Mammary epithelial cell (primary cell): ENCODE measurements around the gene SLC17A9.

Experiments
- EZH2 ChIP-seq: IDR thresholded peaks from 2 replicates; pipeline ENCODE4 v1.6.1; 2012; ENCODE audit warnings: low read length, inconsistent platforms, borderline replicate concordance
- TF ChIP-seq, protein P1 (sequence below), 2 donors: IDR thresholded peaks in 1 of 2; conservative IDR thresholded peaks in 1 of 2; 2 replicates each; pipeline ENCODE4 v1.5.1; 2011 to 2012; ENCODE audit warnings: inconsistent platforms in 2 of 2, low read length in 2 of 2, mild to moderate bottlenecking in 2 of 2, control low read depth in 1 of 2, low read depth in 1 of 2; ENCODE audit not compliant: insufficient read depth in 1 of 2; ENCODE audit errors: extremely low read depth in 1 of 2

DNA sequence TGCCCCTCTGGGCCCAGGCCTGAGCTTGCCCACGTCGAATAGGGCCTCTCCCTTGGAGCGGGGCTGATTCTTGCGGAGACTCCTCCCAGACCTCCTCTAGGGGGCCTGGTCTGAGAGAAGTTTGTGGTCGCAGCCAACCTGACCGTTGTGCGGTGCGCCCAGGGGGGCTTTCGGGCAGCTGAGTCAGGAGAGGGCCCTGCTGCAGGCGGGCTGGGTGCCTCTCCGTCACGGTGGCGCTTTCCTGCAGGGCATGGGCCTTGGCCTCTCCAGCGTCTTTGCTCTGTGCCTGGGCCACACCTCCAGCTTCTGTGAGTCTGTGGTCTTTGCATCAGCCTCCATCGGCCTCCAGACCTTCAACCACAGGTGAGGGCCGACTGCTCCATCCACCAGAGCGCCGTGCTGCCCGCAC, 12.9 kb downstream of the SLC17A9 start:
- TF ChIP-seq, protein P1, sequence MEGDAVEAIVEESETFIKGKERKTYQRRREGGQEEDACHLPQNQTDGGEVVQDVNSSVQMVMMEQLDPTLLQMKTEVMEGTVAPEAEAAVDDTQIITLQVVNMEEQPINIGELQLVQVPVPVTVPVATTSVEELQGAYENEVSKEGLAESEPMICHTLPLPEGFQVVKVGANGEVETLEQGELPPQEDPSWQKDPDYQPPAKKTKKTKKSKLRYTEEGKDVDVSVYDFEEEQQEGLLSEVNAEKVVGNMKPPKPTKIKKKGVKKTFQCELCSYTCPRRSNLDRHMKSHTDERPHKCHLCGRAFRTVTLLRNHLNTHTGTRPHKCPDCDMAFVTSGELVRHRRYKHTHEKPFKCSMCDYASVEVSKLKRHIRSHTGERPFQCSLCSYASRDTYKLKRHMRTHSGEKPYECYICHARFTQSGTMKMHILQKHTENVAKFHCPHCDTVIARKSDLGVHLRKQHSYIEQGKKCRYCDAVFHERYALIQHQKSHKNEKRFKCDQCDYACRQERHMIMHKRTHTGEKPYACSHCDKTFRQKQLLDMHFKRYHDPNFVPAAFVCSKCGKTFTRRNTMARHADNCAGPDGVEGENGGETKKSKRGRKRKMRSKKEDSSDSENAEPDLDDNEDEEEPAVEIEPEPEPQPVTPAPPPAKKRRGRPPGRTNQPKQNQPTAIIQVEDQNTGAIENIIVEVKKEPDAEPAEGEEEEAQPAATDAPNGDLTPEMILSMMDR (conservative IDR thresholded peaks at IDR 0.05 in 1 of 2, IDR thresholded peaks at IDR 0.05 in 1 of 2; ENCODE audit: extremely low read depth in 1 of 2, insufficient read depth in 1 of 2, low read depth in 1 of 2, low read length in 2 of 2) = no peak
- no peak for TF ChIP-seq EZH2
